Iris pigment epithelial cell (primary cell): Measurements from ENCODE around the gene RNF32.

Experiments used
- DNase-seq: peaks from one replicate; pipeline ENCODE4 v3.0.0-alpha.2; 2011; ENCODE audit warnings: low read depth

RNF32 gene

DNA sequence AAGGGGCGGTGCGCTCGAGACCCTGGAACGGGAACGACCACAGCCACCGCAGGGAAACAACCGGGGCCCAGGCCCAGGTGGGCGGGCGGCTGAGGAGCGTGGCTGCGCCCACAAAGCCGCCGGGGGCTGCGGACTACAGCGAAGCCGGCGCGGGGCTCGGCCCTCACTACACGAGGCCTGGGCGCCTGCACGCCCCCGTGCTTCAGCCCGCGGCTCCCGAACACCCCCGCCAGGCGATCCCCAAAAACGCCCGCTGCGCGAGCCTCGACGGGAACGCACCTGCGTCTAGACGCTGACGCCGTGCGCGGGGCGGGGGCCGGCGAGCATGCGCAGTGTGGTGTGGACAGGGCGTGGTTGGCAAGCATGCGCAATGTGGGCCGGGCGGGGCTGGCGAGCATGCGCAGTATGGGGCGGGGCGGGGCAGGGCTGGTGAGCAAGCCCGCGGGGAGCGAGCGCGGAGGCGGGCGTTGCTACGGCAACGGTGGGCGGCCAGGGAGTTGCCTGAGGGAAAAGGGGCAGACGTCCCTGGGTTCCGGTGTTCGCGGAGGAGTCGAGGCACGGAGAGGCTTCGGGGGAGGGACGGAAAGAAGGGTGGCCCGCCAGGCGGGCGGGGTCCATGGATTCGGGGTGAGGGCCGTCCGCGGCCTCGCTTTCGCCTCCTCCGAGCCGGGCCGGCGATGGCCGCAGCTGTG is at the start of gene RNF32:
Gene RNF32 (plus strand): TSS at position 518 of the 692 bp plus-strand sequence. CDS start 3,104 bp downstream, outside the sequence.
- DNase-seq = peak; percentile 90

DNA sequence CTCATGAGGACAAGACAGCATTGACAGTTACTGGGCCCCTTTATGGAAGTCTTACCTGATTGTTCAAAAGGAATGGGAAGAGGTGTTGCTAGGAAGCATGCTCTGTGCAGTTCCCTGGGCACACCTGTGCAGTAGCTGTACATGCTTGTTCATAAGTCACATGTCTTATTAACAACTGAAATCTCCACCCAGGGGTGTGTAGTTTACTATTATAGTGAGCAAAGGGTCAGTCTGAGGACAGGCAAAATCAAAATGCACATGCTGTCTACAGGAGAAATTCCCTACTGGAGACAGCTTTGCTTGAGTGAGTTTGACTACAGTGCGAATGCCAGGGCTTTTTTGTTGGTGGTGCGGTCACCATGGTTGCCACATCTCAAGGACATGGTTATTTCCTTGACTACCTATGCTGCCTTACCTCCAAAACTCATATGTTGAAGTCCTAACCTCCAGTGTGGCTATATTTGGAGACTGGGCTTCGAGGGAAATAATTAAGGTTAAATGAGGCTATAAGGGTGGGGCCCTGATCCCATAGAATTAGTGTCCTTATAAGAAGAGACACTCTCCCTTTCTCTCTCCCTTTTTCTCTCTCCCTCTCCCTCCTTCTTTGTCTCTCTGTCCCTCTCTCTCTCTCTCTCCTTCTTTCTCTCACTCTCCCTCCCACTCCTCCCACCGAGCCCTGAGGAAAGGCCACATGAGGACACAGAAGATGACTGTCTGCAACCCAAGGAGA is 48.3 kb upstream of the RNF32 start:
- no peak for DNase-seq

DNA sequence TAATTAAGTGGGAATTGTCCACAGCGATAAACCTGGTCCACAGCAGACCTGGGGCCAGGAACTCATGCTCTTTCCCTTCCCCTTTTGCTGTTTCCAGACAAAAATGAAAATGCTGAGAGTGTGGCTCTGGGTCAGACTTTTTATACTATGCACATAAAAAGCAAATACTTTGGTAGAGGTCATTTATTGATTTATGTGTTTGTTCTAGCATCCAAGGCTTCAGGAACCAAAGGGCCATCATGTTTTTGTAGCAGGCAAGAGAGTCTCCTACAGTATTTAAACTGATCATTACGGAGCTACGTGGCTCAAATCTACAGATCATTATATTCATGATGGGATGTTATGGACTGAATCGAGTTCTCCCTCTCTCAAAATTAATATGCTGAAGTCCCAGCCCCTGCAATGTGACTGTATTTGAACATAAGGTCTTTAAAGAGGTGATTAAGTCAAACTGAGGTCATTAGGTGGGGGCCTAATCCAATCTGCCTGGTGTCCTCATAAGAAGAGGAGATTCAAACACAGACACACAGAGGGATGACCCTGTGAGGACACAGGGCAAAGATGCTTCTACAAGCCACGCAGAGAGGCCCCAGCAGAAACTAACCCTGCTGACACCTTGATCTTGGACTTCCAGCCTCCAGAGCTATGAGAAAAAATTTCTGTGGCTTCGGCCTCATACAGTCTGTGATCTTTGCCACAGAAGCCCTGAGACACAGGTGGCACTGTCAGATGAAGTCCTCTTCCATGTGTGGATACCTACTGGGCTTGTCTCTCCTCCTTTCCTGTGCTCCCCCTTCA is 46.1 kb upstream of the RNF32 start:
- no peak for DNase-seq

DNA sequence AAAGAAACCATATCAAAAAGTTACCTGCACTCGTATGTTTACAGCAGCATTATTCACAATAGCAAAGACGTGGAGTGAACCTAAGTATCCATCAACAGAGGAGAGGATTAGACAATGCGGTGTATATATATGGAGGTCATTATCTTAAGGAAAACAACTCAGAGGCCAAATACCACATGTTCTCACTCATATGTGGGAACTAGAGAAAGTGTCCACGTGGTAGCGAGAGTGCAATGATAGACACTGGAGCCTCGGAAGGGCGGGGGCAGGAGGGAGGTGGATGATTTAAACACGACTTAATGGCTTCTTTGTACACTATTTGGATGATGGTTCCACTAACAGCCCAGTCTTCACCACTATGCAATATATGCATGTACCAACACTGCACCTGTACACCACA is 40.1 kb upstream of the RNF32 start:
- no peak for DNase-seq

DNA sequence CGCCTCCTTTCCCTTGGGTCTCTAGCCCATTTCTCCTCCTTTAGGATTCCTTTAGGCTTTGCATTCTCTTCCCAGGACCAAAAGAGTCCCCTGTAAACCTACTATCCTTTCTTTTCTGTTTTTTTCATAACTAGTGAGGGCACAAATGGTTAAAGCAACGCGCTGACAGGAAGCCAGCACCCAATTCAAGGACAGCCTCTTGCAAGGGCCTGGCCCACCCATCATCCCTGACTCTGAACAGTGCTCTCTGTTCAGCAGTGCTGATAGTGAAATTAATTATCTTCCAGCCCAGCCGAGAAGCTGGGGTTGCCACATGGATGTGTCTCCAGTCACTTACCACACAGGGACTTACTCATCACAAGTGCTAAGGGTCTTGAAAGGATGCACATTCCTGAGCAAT is 38.3 kb upstream of the RNF32 start:
- DNase-seq = no peak

DNA sequence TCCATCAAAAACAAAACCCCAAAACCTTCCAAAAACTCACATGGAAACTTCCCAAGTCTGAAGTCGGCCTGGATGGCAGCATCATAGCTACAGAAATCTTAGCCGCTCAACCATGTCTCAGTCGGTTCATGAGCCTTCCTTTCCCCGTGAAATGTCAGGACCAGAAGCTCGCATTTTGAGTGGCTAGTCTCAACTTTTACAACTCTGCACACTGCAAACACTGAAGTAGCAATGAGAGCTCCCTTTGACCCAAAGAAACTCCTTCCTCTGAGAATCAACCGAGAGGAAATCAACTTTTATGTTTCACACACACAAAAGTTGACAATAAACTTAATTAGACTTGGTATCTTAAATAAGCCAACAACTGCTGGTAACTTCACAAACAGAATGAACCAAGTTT is 37.6 kb upstream of the RNF32 start:
- no peak for DNase-seq

DNA sequence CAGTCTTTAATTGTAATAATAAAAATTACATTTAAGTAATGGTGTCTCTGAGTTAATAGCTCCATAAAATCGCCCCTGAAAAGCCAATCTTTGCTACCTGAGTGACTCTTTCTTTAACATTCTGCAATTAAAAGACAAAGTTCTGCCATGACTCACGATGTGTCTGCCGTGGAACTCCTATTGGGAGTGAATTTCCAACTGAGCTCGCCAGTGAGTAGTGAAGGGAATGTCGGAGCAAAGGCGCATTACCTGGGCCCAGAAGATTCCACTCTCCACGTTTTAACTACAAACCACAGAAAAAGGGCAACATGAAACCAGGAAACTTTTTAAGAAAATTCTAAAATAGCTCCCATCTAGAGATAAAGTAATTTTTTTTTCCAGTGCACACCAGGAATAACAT is 36.9 kb upstream of the RNF32 start:
- DNase-seq = no peak

DNA sequence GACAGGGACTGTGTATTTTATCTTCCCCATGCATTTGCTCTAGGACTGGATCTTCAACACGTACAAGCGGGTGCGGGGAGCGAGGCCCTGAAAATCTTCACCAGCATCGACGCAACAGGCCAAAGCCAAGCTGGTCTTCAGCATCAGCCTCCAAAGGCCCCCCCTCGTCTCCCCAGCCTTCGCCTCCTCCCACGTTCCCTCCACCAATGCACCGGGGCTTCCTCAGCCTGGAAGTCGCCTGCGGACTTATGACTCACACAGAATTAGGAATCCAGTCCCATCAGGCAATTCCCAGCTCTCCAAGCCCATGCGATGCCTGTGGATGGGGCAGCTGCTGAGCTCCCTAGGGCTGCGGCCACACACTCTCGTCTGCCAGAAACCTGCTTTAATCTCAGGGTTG is 36.3 kb upstream of the RNF32 start:
- DNase-seq = no peak

DNA sequence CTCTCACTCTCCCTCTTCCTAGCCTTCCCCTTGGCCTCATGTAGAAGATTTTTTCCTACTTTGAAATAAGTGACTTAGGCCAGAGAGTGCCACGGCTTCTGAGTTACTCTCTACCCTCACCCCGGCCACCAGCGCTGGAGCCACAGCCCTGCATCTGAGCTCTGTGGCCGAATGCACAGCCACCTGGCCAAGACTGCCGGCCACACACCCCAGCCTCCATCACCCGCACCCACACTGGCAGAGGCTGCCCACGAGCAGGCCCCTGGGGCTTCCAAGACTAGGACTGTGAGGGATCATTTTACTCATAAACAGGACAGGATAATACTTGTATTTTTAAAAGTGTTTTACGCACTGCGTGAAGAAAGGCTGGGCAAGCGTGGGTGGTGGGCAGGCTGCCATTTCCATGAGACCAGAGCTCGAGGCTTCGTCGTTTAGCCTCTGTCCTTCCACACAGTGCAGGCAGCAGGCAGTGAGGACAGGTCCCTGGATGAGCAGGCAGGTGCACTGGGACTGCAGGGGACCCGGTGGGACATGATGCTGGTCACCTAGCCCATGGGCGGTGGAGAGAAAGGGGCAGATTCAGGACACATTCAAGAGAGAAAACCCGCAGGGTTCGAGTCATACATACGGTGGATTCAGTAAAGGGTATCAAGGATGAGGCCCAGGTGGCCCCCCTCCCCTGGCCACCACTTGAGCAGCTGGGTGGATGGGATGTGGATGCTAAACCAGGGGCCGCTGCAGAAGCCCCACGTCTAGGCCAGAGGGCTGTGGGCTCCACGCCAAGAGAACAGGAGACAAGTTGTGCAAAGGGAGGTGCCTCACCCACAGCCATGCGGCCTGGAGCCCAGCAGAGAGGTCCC is 35.5 kb upstream of the RNF32 start:
- DNase-seq = no peak

DNA sequence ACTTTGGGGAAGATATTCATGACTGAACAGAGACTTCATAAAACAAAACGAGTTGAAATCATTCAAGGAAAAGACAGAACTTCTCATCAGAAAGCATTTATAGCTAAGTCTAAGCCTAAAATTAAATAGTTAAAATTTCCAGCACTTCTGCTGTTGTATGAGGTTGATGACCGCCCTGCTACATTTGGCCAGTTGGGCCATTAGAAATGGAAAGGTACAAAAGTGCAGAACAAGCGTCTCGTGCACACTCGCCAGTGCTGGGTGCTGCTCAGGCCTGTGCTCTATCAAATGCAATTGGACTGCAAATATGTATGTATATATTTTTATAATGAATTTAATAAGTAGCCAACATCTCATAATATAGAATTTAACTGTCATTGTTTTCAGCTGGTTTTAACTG is 34.4 kb upstream of the RNF32 start:
- DNase-seq = no peak

DNA sequence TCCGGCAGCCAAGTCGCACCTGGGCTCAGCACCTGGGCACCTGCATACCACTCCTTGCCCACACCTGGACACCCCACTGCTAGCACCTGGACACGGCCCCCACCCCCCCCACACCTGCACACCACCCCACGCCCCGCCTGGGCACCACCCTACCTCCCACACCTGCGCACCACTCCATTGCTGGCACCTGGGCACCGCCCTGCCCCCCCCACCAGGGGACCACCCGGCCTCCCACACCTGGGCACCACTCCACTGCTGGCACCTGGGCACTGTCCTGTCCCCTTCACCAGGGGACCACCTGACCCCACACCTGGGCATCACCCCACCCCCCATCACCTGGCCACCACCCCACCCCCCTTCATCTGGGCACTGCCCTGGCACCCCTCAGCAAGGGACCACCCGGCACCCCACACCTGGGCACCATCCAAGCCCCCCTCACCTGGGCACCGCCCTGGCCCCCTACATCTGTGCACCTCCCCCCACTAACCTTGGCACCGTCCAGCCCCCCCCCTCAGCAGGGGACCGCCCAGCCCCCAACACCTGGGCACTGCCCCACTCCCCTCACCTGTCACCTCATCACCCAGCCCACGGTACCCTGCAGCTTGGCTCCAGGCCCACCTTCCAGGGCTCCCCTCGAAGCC is 33.8 kb upstream of the RNF32 start:
- DNase-seq = no peak

DNA sequence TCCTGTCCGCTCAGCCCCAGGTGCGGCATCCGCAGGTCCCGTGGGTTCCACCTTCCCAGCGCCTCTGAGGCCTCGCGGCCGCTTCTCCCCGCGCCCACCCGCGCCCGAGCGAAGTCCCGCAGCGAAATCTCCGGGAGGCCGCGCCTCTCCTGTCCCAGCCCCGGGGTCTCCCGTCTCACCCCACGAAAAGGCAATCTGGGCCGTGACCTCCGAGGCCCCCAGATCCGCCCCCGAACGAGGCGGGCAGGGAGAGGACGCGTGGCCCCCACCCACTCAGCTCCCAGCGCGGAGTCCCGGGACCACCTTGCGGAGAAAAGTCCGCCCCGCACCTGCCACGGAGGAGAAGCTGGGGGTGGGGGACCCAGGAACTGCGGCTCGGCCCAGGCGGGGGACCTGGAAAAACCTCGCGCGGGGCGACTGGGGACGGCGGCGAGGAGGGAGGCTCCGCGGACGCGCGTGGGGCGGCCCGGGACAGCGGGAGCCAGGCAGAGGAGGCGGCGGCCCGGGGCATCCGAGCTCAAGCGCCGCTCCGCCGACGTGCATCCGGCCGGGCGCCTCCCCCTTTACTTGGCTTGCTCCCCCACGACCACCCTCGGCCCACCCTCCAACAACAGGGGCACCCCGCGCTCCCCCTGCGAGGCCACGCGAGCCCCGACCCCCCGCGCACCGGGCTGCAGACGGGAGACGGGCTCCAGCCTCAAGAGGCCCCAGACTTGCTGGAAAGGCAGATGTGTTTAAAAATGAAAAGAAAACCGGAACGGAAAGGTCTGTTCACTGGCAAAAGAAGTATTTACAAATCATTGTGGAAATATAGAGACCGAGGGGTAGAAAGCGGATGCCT is 33.0 kb upstream of the RNF32 start:
- peak; percentile 12 for DNase-seq

DNA sequence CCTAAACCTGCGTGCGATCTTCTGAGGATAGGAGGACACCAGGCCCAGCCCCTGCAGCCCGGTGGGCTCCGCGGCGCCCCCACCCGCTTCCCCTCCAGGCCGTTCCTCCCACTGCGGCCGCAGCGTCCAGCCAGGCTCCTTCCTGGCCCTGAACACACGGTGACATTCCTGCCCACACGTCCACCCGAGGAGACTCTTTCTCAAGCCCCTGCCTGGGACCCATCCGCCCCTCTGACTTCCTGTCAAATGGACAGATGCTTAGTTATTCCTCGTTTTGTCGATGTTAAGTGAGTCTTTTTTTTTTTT is 32.4 kb upstream of the RNF32 start:
- no peak for DNase-seq

DNA sequence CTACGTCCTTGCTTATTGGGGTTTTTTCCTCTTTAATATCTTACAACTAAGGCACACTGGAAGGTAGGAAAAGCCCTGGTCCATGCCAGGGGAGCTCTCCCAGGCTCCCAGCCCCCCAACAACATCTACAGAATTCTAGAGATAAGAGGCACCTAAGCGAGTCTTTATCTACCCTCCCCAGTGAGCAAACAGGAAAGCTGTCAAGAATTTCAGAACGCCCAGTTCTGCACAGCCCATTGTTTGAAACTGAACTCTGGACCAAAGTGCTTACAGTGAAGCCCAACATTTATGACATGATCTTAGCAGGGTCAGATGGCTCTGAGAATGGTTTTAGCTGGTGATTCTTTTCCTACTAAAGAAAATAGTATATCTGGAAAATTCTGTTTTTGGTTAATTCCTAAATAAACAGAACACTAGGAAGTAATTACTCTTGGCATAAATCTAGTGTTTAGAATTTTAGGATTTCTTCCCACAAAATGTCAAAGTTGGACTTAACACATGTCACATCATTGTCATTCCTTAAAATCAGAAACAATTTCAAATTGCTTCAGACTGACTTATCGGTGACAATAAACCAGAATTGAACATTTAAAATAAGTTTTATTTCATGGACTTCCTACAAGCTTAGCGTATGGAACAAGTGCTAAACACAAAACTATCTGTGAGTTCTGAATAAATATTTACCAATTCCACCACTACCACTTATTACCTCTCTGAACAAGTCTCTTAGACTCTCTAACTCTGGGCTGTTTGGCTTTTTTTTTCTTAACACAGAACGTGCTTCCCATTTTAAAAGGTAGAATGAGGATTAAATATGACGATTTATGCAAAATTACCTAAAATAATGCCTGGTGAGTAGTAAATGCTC is 31.3 kb upstream of the RNF32 start:
- no peak for DNase-seq

DNA sequence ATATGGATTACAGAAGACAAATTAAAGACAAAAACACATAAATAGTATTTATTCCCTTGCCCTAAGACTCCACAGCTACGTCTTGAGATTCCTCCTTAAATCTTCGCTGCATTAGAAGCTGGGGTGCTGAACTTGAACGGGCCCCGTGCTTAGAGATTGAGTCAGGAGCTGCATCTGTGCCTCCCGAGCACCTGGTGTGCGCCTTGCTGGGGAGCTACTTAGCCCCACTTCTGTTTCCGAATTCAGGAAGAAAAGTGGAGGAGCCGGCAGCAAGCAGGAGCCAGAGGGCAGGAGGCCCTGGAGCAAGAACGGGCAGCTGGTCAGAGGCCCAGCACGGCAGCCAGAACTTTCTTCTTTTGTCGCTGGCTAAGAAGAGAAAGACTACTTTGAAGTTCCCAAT is 30.4 kb upstream of the RNF32 start:
- DNase-seq = no peak

DNA sequence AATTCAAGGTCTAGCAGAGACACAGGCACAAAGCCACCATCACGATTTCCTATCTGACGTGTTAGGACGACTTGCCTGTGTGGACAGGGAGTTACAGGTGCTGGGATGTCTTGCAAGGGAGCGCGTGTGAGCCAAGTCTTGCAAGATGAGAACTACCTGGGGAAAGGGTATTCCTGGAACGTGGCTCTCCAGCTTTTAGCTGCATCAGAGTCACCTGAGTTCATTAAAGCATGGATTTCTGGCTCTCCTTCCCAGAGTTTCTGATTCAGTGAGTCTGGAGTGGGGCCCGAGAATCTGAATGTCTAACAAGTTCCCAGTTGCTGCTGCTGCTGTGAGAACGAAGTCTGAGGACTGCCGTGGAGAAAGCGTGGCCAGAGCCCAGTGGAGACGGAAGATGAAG is 30.0 kb upstream of the RNF32 start:
- no peak for DNase-seq

DNA sequence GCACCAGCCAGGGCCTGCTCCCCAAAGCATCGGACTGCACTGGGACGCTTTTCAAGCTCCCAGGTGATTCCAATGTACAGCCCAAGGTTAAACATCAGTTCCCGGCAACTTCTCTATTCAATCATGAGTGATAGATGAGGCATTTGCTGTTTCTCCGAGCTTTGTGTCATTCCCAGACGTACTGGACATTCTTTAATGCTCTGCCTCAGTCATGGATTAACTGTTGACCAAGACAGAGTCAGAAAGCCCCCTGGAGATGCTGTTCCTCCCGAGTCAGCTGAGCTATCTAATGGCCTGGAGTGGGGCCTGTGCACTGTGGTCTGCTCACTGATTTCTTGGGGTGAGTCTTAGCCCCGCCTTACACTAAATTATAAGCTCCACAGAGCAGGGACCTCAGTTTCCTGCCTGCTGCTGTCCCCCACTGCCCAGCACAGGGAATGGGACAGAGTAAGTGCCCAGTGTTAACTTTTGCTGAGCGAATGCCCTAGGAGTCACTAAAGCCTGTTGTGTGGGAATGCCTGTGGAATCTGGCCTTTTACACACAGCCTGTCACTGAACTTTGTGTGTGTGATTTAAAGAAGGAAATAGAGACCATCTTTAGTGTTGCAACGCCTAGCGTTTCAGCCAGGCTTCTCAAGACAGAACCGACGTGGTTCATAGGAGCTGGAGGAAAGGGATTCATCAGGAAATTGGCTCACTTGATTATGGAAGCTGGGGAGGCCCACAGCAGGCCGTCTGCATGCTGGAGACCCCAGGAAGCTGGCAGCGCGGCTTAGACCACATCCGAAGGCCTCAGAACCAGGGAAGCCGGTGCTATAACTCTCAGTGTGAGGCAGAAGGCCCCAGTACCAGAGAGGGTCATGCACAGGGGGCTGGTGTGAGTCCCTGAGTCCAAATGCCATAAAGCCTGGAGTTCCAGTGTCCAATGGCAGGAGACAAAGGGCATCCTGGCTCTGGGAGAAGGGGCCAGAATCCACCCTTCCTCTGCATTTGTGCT is 29.3 kb upstream of the RNF32 start:
- DNase-seq = no peak

DNA sequence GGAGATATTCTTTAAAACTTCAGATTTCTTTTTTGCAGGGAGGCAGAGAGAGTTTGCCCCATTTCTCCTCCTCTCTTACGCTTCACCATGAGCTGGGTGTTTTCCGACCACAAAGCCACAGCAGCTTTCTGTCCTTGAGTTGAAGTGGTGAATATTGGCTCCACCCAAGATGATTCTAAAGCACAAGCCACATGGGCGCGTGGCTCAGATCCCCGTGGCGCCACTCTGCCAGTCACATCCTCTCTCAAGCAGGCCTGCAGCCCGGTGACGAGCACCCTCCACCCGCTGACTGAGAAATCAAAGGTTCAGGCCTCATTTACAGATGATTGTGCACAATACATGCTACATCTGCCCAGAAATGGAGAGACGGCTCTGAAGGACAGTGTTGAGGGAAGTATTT is 27.6 kb upstream of the RNF32 start:
- DNase-seq = no peak
